MM.1S (cell line): ENCODE measurements around the gene ARRB2.

Source experiments
- DNase-seq: peaks from one replicate; pipeline ENCODE4 v3.0.0-alpha.2; 2015
- H2AFZ ChIP-seq: fragments of 300-600 bp; sonication (generic); 2 replicates; pipeline ENCODE4 v1.6.0; 2016; ENCODE audit warnings: antibody characterized with exemption, low read length
- H3F3A ChIP-seq: fragments of 300-600 bp; sonication (generic); 2 replicates; pipeline ENCODE4 v1.6.1; 2016; ENCODE audit warnings: mild to moderate bottlenecking, antibody characterized with exemption, low read length, moderate library complexity, mixed read lengths; ENCODE audit not compliant: insufficient read depth
- H3K27ac ChIP-seq: fragments of 300-600 bp; sonication (generic); 2 replicates; pipeline ENCODE4 v1.5.1; 2016; ENCODE audit warnings: mild to moderate bottlenecking, low read length
- H3K27me3 ChIP-seq: fragments of 300-600 bp; sonication (generic); replicated peaks from 2 replicates; pipeline ENCODE4 v1.6.0; 2016; ENCODE audit warnings: low read length; ENCODE audit not compliant: insufficient read depth
- H3K36me3 ChIP-seq: fragments of 300-600 bp; sonication (generic); replicated peaks from 2 replicates; pipeline ENCODE4 v1.6.1; 2016; ENCODE audit warnings: mild to moderate bottlenecking, low read length, mixed read lengths; ENCODE audit not compliant: insufficient read depth
- H3K4me1 ChIP-seq: fragments of 300-600 bp; sonication (generic); 2 replicates; pipeline ENCODE4 v1.6.1; 2016; ENCODE audit warnings: low read length, mixed read lengths
- H3K4me2 ChIP-seq: fragments of 300-600 bp; sonication (generic); 2 replicates; pipeline ENCODE4 v1.6.0; 2016; ENCODE audit warnings: low read depth, low read length
- H3K4me3 ChIP-seq: fragments of 300-600 bp; sonication (generic); 2 replicates; pipeline ENCODE4 v1.5.1; 2016; ENCODE audit warnings: low read length, mixed read lengths
- H3K79me2 ChIP-seq: fragments of 300-600 bp; sonication (generic); 2 replicates; pipeline ENCODE4 v1.6.1; 2016; ENCODE audit warnings: mixed run types, low read length, mixed read lengths
- H3K9ac ChIP-seq: fragments of 300-600 bp; sonication (generic); 2 replicates; pipeline ENCODE4 v1.6.1; 2016; ENCODE audit warnings: low read length, mixed read lengths
- H3K9me2 ChIP-seq: fragments of 300-600 bp; sonication (generic); replicated peaks from 2 replicates; pipeline ENCODE4 v1.6.1; 2016; ENCODE audit warnings: mild to moderate bottlenecking, low read length, mixed read lengths; ENCODE audit not compliant: insufficient read depth
- H3K9me3 ChIP-seq: fragments of 300-600 bp; sonication (generic); replicated peaks from 2 replicates; pipeline ENCODE4 v1.6.1; 2016; ENCODE audit warnings: mild to moderate bottlenecking, low read length, mixed read lengths; ENCODE audit not compliant: insufficient read depth
- H4K20me1 ChIP-seq: fragments of 300-600 bp; sonication (generic); 2 replicates; pipeline ENCODE4 v1.6.1; 2016; ENCODE audit warnings: mild to moderate bottlenecking, low read length, moderate library complexity, mixed read lengths; ENCODE audit not compliant: insufficient read depth
- CTCF ChIP-seq: fragments of 300-600 bp; sonication (generic); IDR thresholded peaks from 2 replicates; pipeline ENCODE4 v1.5.1; 2016; ENCODE audit warnings: antibody characterized with exemption, low read length, mixed read lengths
- EZH2 ChIP-seq: fragments of 300-600 bp; sonication (generic); optimal IDR thresholded peaks from 2 replicates; pipeline ENCODE3; 2017; ENCODE audit warnings: low read depth, mild to moderate bottlenecking, antibody characterized with exemption, low read length, mixed read lengths
- EZH2phosphoT487 ChIP-seq: fragments of 300-600 bp; sonication (generic); IDR thresholded peaks from 2 replicates; pipeline ENCODE4 v1.6.1; 2018; ENCODE audit warnings: antibody characterized with exemption, low read length

Gene ARRB2

GRCh38 chr17:4674685-4674998 is 35.8 kb upstream of the ARRB2 start:
- H3K9ac ChIP-seq, result no peak overlapping the region
- no peak for DNase-seq
- H3K9me2 ChIP-seq, result no peaks in the 10 kb centered on the region
- no peak overlapping the region for H2AFZ ChIP-seq
- no peaks in the 10 kb centered on the region for H4K20me1 ChIP-seq
- H3K27me3 ChIP-seq, result no peaks in the 10 kb centered on the region
- H3K27ac ChIP-seq, result no peak overlapping the region
- no peaks in the 10 kb centered on the region for H3K9me3 ChIP-seq
- peaks cover 4% of the 10 kb centered on the region; the same call in 1 of the 2 replicates for H3K36me3 ChIP-seq
- H3K4me2 ChIP-seq, result no peak overlapping the region
- H3F3A ChIP-seq, result no peaks in the 10 kb centered on the region
- no peak overlapping the region for H3K4me3 ChIP-seq
- no peaks in the 10 kb centered on the region for H3K4me1 ChIP-seq
- no peaks in the 10 kb centered on the region for H3K79me2 ChIP-seq
- TF ChIP-seq EZH2, result no peak
- TF ChIP-seq CTCF, result no peak
- TF ChIP-seq EZH2phosphoT487, result no peak

- Histone ChIP-seq H3K4me1 (no peaks in the 10 kb centered on the region), H3K27ac (no peak overlapping the region), H3K27me3 (no peaks in the 10 kb centered on the region), H3F3A (no peaks in the 10 kb centered on the region), H2AFZ (no peak overlapping the region), H3K9me2 (no peaks in the 10 kb centered on the region), H4K20me1 (no peaks in the 10 kb centered on the region), H3K4me2 (no peak overlapping the region), H3K4me3 (no peak overlapping the region), H3K9me3 (no peaks in the 10 kb centered on the region), H3K9ac (no peak overlapping the region), H3K79me2 (peaks cover 4% of the 10 kb centered on the region; the same call in 1 of the 2 replicates), H3K36me3 (peaks cover 4% of the 10 kb centered on the region; the same call in 1 of the 2 replicates)
- TF ChIP-seq EZH2 (no peak), EZH2phosphoT487 (no peak), CTCF (no peak)
- no peak for DNase-seq
Measured at GRCh38 chr17:4675791-4676190, 34.6 kb upstream of the ARRB2 start.

GRCh38 chr17:4676791-4677190 is 33.6 kb upstream of the ARRB2 start:
- H3K36me3 ChIP-seq, result peaks cover 4% of the 10 kb centered on the region; the same call in 1 of the 2 replicates
- no peaks in the 10 kb centered on the region for H3K4me1 ChIP-seq
- no peak overlapping the region for H3K4me2 ChIP-seq
- H3K27ac ChIP-seq, result no peak overlapping the region
- no peak overlapping the region for H3K9ac ChIP-seq
- no peaks in the 10 kb centered on the region for H3F3A ChIP-seq
- H3K9me2 ChIP-seq, result no peaks in the 10 kb centered on the region
- no peak overlapping the region for H3K4me3 ChIP-seq
- no peak for DNase-seq
- no peak overlapping the region for H2AFZ ChIP-seq
- no peaks in the 10 kb centered on the region for H3K27me3 ChIP-seq
- no peak for TF ChIP-seq EZH2
- no peak for TF ChIP-seq EZH2phosphoT487
- TF ChIP-seq CTCF, result no peak
- no peaks in the 10 kb centered on the region for H4K20me1 ChIP-seq
- no peaks in the 10 kb centered on the region for H3K9me3 ChIP-seq
- peaks cover 4% of the 10 kb centered on the region; the same call in 1 of the 2 replicates for H3K79me2 ChIP-seq
